Activated T-helper 17 cell treated with anti-CD3 and anti-CD28 coated beads, Interleukin-2, amount 50 U/mL, for 72 hours (primary cell): ENCODE measurements around the gene UROS. TPM values are rescaled to one million over a fixed set of nuclear protein-coding genes. Genes with fewer than 3 reads are reported as not detected.

Experiments
- ATAC-seq: fragments of 150-1000 bp; cut with Tn5 transposase; replicated peaks from 2 replicates; pipeline ENCODE4 v1.10.0; 2021; ENCODE audit warnings: mild to moderate bottlenecking, moderate library complexity
- H3K27ac Mint-ChIP-seq: one replicate; pipeline ENCODE4 v1.8.0; 2022; ENCODE audit warnings: mixed read lengths
- H3K27me3 Mint-ChIP-seq: one replicate; pipeline ENCODE4 v1.8.0; 2022; ENCODE audit warnings: mixed read lengths
- H3K36me3 Mint-ChIP-seq: one replicate; pipeline ENCODE4 v1.8.0; 2022; ENCODE audit warnings: low read depth, mild to moderate bottlenecking, mixed read lengths
- H3K4me1 Mint-ChIP-seq: one replicate; pipeline ENCODE4 v1.8.0; 2022; ENCODE audit warnings: mixed read lengths
- H3K4me3 Mint-ChIP-seq: one replicate; pipeline ENCODE4 v1.8.0; 2022; ENCODE audit warnings: mild to moderate bottlenecking, mixed read lengths
- H3K9me3 Mint-ChIP-seq: one replicate; pipeline ENCODE4 v1.8.0; 2022; ENCODE audit warnings: mixed read lengths
- total RNA-seq, 2 donors: library from RNA; stranded (reverse); gene quantifications; one replicate each; pipeline ENCODE4 v1.2.3, GENCODE V29; 2022

The UROS gene
- total RNA-seq, 2 donors from 2014 or later, result 23.0 to 41.1 TPM

- no peaks in the 10 kb centered on the region for H3K9me3 Mint-ChIP-seq
- no peak overlapping the region for H3K4me3 Mint-ChIP-seq
- no peaks in the 10 kb centered on the region for H3K27me3 Mint-ChIP-seq
- H3K4me1 Mint-ChIP-seq, result no peaks in the 10 kb centered on the region
- no peak for ATAC-seq
- no peak overlapping the region for H3K27ac Mint-ChIP-seq
- H3K36me3 Mint-ChIP-seq, result peaks cover 51% of the 10 kb centered on the region
Observed at GRCh38 chr10:125845617-125846016, 22.6 kb upstream of the UROS start.

DNA sequence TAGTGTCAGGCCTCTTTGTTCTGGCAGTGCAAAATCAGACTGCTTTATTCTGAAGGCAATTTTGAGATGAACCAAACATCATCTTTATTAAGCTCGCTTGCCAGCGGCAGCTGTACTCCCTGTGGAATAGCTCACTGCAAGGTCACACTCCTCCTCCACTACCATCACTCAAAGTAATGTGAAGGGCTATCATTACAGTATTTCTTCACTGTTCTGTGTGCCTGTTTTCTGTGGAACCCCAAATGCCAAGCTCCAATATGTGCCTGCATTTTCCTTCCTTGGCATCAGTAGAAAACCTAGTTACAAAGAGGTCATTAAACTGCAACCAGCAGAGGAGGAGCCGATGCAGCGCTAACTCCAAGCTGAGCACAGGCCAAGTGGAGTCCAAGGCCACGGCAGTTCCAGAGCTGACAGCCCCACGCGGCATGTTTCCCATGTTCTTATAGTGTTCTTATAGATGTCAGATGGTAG lies 21.7 kb upstream of the UROS start:
- no peak for ATAC-seq
- peaks cover 51% of the 10 kb centered on the region for H3K36me3 Mint-ChIP-seq
- peaks cover 4% of the 10 kb centered on the region for H3K4me1 Mint-ChIP-seq
- no peaks in the 10 kb centered on the region for H3K27me3 Mint-ChIP-seq
- no peak overlapping the region for H3K4me3 Mint-ChIP-seq
- no peaks in the 10 kb centered on the region for H3K9me3 Mint-ChIP-seq
- H3K27ac Mint-ChIP-seq, result no peak overlapping the region

DNA sequence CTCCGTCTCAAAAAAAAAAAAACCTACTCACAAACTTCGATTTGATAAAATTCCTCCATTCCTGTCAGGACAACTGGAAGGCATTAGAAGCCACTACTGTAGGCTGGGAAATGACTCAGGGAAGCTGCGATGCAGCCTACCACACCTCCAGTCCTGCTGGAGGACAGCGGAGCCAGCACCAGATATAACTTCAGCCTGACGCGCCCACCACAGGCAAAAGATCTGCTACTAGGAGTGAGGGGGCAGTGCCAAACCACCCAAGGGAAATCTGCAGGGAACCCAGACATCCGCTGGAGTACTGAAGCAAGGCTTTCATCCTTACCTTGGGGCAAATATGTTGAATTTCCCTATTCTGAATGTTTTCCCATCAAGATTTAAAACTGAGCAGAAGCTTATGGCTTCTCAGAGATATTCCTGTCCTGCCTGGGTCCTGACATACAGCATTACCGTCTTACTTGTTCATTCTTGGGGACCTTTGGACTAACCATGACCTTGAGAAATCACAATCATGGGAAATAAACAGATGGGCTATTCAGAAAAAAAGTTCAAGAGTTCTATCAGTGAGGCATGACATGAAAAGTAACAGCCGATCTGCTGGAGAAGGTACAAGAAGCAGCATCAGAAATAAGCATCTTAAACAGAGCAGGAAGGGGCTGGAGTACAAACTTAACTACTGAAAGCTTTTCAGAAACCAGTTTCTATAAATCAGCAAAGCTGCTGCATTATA lies 20.7 kb upstream of the UROS start:
- H3K4me1 Mint-ChIP-seq, result peaks cover 4% of the 10 kb centered on the region
- ATAC-seq, result no peak
- H3K9me3 Mint-ChIP-seq, result no peaks in the 10 kb centered on the region
- H3K27me3 Mint-ChIP-seq, result no peaks in the 10 kb centered on the region
- no peak overlapping the region for H3K4me3 Mint-ChIP-seq
- H3K27ac Mint-ChIP-seq, result no peak overlapping the region
- H3K36me3 Mint-ChIP-seq, result peaks cover 51% of the 10 kb centered on the region

DNA sequence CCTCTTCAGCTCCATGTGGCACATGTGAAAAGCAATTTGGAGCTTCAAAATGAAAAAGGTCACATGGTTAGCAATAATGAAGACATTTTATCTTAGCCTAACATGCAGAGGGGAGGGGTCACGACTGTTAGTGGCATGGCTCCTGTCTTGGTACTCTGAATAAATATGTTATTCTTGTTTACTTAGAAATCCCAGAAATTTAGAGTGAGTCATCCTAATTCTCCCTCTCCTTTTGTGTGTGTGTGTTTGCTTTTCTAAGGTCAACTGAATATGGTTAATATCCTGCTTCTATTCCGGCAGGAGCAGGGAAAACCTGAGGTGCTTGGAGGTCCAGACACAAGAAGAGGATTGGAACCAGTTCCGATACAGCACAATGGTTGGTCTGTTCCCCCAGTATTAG lies 17.9 kb upstream of the UROS start:
- H3K36me3 Mint-ChIP-seq, result peaks cover 48% of the 10 kb centered on the region
- no peaks in the 10 kb centered on the region for H3K9me3 Mint-ChIP-seq
- ATAC-seq, result no peak
- no peak overlapping the region for H3K4me3 Mint-ChIP-seq
- H3K27ac Mint-ChIP-seq, result no peak overlapping the region
- H3K4me1 Mint-ChIP-seq, result peaks cover 4% of the 10 kb centered on the region
- H3K27me3 Mint-ChIP-seq, result no peaks in the 10 kb centered on the region

DNA sequence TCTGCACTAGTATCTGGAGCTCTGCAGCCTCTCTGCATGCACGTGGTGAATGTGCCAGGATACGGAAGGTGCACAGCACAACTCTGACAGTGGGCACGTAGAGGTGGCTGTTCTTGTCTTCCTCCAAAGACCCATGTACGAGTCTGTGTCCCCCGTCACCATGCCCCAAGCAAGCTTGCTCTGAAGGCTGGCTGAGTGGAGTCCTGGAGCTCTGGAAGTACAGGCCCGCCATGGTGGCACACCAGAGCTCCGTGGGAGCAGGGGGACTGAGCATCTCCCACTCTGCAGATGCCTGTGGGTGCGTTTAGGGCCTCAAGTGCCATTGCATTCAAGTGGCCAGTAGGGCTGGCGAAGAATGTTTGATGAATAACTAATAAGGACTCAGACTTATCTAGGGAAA lies 17.3 kb upstream of the UROS start:
- peaks cover 4% of the 10 kb centered on the region for H3K4me1 Mint-ChIP-seq
- peaks cover 48% of the 10 kb centered on the region for H3K36me3 Mint-ChIP-seq
- no peaks in the 10 kb centered on the region for H3K27me3 Mint-ChIP-seq
- H3K4me3 Mint-ChIP-seq, result no peak overlapping the region
- no peaks in the 10 kb centered on the region for H3K9me3 Mint-ChIP-seq
- H3K27ac Mint-ChIP-seq, result peak overlapping the region; percentile 57
- ATAC-seq, result no peak

- no peak overlapping the region for H3K27ac Mint-ChIP-seq
- no peak for ATAC-seq
- no peak overlapping the region for H3K4me3 Mint-ChIP-seq
- peaks cover 4% of the 10 kb centered on the region for H3K4me1 Mint-ChIP-seq
- H3K9me3 Mint-ChIP-seq, result no peaks in the 10 kb centered on the region
- H3K27me3 Mint-ChIP-seq, result no peaks in the 10 kb centered on the region
- peaks cover 45% of the 10 kb centered on the region for H3K36me3 Mint-ChIP-seq
Observed at GRCh38 chr10:125838802-125839575, 15.9 kb upstream of the UROS start.

DNA sequence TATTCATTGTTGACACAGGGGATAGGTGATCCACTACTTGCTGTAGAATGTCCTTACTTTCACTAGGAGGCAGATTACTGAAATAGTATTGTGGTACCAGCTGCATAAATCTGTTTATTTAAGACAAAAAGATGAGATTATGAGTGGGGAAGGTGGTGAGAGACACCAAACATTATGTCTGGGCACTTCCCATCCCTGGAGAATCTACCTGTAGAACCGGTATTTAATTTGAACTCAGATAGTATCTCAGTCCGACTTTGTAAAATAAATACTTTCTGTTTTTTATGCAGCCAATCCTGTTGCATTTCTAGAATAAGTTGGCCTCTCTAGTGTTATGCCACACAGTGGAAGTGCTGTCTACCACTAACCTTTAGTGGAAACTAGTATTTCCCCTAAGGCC lies 13.7 kb upstream of the UROS start:
- H3K4me1 Mint-ChIP-seq, result peaks cover 4% of the 10 kb centered on the region
- no peaks in the 10 kb centered on the region for H3K9me3 Mint-ChIP-seq
- no peak overlapping the region for H3K4me3 Mint-ChIP-seq
- H3K36me3 Mint-ChIP-seq, result peaks cover 32% of the 10 kb centered on the region
- no peaks in the 10 kb centered on the region for H3K27me3 Mint-ChIP-seq
- ATAC-seq, result no peak
- H3K27ac Mint-ChIP-seq, result no peak overlapping the region

DNA sequence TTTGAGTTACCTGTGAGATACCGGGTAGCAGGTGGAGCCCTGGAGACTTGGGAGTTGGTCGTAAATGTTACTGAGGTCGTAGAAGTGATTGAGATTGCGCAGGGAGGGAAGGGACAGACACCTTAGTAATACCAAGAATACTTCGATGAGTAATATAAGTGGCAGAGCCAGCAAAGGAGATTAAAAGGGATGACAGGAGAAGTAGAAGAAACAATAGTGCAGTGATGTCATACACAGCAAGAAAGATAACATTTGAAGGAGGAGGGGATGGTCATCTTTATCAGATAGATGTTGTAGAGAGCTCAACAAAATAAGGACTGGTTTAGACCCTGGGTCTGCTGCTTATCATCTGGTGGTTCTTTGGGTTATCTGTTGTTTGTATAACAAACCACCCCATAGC lies 5.3 kb upstream of the UROS start:
- peak; percentile 78 for ATAC-seq
- Mint-ChIP-seq H3K4me3 (peak overlapping the region; percentile 6), H3K4me1 (peaks cover 17% of the 10 kb centered on the region), H3K27me3 (no peaks in the 10 kb centered on the region), H3K36me3 (no peaks in the 10 kb centered on the region), H3K9me3 (no peaks in the 10 kb centered on the region), H3K27ac (peak overlapping the region; percentile 80)

GRCh38 chr10:125827133-125827532 lies 4.1 kb upstream of the UROS start:
- Mint-ChIP-seq H3K27ac (no peak overlapping the region), H3K9me3 (no peaks in the 10 kb centered on the region), H3K4me3 (no peak overlapping the region), H3K36me3 (no peaks in the 10 kb centered on the region), H3K4me1 (peaks cover 17% of the 10 kb centered on the region), H3K27me3 (no peaks in the 10 kb centered on the region)
- ATAC-seq, result no peak

GRCh38 chr10:125824736-125825135 lies 1.7 kb upstream of the UROS start:
- H3K27me3 Mint-ChIP-seq, result no peaks in the 10 kb centered on the region
- H3K4me3 Mint-ChIP-seq, result no peak overlapping the region
- H3K27ac Mint-ChIP-seq, result no peak overlapping the region
- H3K9me3 Mint-ChIP-seq, result no peaks in the 10 kb centered on the region
- H3K36me3 Mint-ChIP-seq, result peaks cover 5% of the 10 kb centered on the region
- ATAC-seq, result no peak
- peaks cover 22% of the 10 kb centered on the region for H3K4me1 Mint-ChIP-seq

GRCh38 chr10:125823663-125824251 lies 699 bp upstream of the UROS start:
- H3K9me3 Mint-ChIP-seq, result no peaks in the 10 kb centered on the region
- no peak overlapping the region for H3K27ac Mint-ChIP-seq
- ATAC-seq, result no peak
- H3K4me1 Mint-ChIP-seq, result peaks cover 22% of the 10 kb centered on the region
- peaks cover 5% of the 10 kb centered on the region for H3K36me3 Mint-ChIP-seq
- no peak overlapping the region for H3K4me3 Mint-ChIP-seq
- H3K27me3 Mint-ChIP-seq, result no peaks in the 10 kb centered on the region

DNA sequence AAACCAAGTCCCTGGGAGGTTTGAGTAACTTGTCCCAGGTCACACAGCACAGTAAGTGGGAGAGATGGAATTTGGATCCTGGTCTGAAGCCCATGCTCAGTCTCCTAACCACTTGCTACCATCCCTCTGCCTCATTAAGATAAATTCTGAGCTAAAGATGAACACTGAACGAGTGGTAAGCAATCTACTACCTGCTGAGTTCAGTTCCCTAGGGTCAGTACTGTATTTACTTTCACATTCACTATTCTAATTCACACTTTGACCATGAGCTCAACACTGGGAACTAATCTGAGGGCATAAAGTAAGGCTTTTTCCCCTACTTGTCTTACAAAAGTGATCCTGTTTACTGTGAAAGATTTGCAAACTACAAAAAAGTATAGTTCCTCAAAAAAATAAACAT lies 2.4 kb downstream of the UROS start:
- H3K9me3 Mint-ChIP-seq, result no peaks in the 10 kb centered on the region
- H3K4me1 Mint-ChIP-seq, result peaks cover 7% of the 10 kb centered on the region

GRCh38 chr10:125817337-125817946 lies 5.6 kb downstream of the UROS start:
- peaks cover 41% of the 10 kb centered on the region for H3K36me3 Mint-ChIP-seq
- no peaks in the 10 kb centered on the region for H3K27me3 Mint-ChIP-seq
- ATAC-seq, result no peak
- no peak overlapping the region for H3K4me3 Mint-ChIP-seq
- no peaks in the 10 kb centered on the region for H3K9me3 Mint-ChIP-seq
- H3K27ac Mint-ChIP-seq, result no peak overlapping the region
- H3K4me1 Mint-ChIP-seq, result peaks cover 5% of the 10 kb centered on the region

More for the DNA sequence above, 2.4 kb downstream of the UROS start:
- peaks cover 9% of the 10 kb centered on the region for H3K36me3 Mint-ChIP-seq
- H3K27me3 Mint-ChIP-seq, result no peaks in the 10 kb centered on the region
- ATAC-seq, result no peak
- no peak overlapping the region for H3K4me3 Mint-ChIP-seq
- no peak overlapping the region for H3K27ac Mint-ChIP-seq

GRCh38 chr10:125816548-125816947 lies 6.5 kb downstream of the UROS start:
- peaks cover under 1% of the 10 kb centered on the region for H3K4me1 Mint-ChIP-seq
- ATAC-seq, result no peak
- H3K36me3 Mint-ChIP-seq, result peaks cover 40% of the 10 kb centered on the region
- no peak overlapping the region for H3K27ac Mint-ChIP-seq
- no peaks in the 10 kb centered on the region for H3K27me3 Mint-ChIP-seq
- H3K9me3 Mint-ChIP-seq, result no peaks in the 10 kb centered on the region
- no peak overlapping the region for H3K4me3 Mint-ChIP-seq
